Lung microvascular endothelial cell (primary cell): Measurements from ENCODE around the gene RGPD8. TPM values are rescaled to one million over a fixed set of nuclear protein-coding genes. Genes with fewer than 3 reads are reported as not detected.
"Not testable (repeated sequence)": the region's sequence is repeated elsewhere in the genome, so short reads cannot be mapped to it uniquely, and the experiment has no call there.

Experiments used
- DNase-seq, 2 donors: peaks; one replicate each; pipeline versions ENCODE4 v3.0.0 to v3.0.0-alpha.2; 2010; ENCODE audit warnings: low read depth in 2 of 2
- total RNA-seq: library from RNA; depleted of rRNA; stranded (reverse); fragments of >200 nt; gene quantifications from 2 replicates; pipeline ENCODE4 v1.2.1, GENCODE V29; 2014

The RGPD8 gene
- total RNA-seq: 2.4 and 7.1 TPM in 2 replicates

GRCh38 chr2:112433480-112433879 lies at the start of gene RGPD8:
RGPD8 (minus strand) TSS chr2:112433645; CDS start chr2:112433453, 192 bp downstream.
- peak; percentile 89 to 93 for DNase-seq

DNA sequence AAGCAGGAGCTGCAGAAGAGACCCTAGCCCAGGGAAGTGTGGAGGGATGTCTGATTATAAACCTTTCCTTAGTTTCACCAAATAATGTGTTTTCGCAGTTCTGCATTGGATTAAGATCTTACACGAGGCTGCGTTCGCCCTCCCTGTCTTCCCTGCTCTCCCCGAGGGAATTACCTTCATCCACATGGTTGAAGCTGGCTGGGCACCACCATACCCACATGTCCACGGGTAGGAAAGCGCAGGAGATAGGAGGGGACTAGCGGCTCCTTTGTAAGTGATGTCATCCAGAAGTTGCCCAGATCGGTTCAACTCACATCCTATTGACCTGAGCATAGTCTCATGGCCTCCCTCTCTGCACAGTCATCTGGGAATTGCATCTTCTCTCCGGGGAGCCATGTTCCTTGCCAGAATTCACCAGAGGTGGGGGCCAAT lies 49.6 kb upstream of the RGPD8 start:
- DNase-seq: peak; percentile 34 to 76

DNA sequence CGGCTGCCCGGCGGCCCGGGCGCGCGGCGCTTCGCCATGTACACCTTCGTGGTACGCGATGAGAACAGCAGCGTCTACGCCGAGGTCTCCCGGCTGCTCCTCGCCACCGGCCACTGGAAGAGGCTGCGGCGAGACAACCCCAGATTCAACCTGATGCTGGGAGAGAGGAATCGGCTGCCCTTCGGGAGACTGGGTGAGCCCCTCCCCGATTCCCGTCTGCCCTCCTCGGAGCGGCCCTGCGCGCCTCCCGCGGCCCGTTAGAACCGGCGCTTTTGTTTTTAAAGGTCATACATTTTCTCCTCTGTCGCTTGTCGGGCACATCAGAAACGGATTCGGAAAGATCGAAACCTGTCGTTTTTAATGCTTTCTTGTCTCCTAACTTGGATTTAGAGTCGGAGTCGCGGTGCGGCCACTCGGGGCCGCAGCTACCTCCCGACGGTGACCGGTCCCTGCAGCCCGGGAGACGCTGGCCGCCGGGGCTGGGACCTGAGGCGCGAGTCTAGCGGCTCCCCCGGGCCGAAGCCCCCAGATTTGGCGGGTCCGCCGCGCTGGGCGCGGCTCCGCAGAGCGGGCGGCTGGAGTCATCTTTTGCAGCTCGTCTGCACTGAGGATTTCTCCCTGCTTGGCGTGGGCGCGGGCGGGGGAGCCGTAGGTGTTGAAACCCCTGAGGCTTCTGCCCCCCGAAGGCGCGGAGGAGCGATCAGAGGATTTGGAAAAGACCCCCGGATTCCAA lies 49.0 kb upstream of the RGPD8 start:
- DNase-seq: peak; percentile 46 to 57

GRCh38 chr2:112481528-112482233 lies 48.2 kb upstream of the RGPD8 start, which contains the start of gene TTL:
TTL (plus strand) TSS chr2:112482156; CDS start chr2:112482345, 189 bp downstream.
- DNase-seq: peak; percentile 63 to 74

DNA sequence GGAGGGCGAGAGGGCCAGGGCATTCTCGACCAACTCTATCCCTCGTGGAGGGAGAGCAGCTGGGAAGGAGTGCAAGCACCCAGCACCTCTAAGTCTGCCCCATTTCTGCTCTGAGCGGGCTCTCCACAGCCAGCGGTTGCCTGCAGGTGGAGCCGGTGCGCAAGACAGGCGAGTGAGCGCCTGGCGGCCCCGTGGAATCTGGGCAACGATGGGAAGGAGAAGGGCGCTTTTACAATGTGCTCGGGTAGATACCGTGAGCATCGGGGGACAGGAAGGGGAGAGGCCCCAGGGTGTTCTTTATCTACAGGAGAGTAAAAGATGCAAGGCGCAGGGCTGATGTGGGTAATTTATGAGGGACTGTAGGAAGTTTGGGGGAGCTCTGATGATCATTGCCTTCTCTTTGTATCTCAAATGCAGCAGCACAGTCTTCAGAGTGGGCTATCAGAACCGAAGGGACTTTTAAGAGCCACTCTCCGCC lies 47.6 kb upstream of the RGPD8 start:
- peak; percentile 83 to 86 for DNase-seq

DNA sequence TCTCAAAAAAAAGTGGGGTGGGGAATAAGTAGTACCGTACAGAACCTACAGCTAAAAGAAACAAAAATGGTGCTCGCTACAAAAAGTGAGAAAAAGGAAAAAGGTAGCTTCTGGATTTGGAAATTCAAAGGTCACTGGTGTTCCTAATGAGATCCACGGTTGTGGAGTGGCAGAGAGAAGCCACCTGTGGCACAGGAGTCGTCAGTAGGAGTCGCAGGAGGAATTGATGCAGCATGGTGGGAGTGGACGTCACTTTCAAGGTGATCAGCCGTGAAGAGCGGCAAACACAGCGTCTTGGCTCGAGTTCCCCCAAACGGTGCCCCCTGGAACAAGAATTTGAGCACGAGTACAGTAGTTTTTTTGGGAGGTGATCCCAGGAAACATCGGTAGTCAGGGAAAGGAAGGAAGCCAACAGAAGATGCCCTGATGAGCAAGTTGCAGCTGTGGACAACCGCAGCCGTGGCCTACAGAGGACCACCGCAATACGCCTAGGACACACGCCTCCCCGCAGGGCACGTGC lies 47.1 kb upstream of the RGPD8 start:
- DNase-seq: no peak

DNA sequence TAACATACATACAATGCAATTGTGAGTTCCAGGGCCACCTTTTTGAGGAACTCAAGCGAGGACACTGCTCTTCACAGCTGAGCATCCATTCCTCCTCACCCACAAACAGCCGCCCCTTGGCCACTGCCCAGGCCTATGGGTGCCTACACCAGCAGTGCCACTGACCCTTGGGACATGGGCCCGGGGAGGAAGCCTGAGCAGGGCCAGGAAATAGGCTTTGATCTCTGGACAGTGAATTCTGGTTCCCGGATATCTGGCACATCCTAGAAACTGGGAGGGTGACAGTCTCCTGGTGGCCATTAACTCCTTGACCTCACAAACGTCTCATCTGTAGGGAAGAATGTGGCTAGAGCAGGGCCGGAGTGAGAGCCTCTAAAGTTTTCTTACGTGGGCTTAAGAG lies 43.0 kb upstream of the RGPD8 start:
- no peak for DNase-seq

- DNase-seq: no peak
Measured at GRCh38 chr2:112474844-112475486, 41.5 kb upstream of the RGPD8 start.

- no peak for DNase-seq
Measured at GRCh38 chr2:112472547-112473263, 39.3 kb upstream of the RGPD8 start.

DNA sequence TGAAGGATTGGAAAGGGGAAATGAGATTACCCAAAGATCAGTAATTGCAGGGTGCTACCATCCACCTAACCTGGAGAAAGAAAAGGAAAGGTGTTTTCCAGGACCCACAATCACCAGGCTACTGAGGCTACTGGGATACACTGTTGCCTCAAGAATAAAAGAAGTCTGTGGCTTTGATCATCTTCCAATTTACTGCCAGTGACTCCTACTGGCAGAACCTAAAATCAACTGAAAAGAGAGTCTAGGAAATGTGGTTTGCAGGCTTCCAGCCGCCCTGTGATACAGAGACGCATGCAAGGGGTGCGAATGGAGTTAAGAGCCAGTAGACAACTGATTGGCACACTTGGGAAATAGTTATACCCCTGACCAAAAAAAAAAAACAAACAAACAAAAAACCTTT lies 31.9 kb upstream of the RGPD8 start:
- DNase-seq: peak in 1 of 2 donors; percentile 6

DNA sequence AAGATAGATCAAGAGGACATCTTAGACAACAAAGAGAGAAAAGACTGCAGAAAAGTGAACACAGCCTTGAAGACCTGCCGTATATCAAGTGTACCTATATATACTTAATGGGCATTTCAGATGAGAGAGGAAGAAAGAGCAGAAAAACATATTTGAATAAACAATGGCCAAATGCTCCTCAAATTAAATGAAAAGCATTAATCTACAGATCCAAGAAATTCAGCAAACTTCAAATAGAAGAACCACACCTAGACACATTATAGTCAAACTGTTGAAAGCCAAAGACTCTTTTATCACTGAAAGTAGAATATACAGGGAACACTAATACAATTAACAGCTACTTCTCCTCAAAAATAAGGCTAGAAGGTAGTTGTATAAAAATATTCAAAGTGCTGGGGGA lies 29.8 kb upstream of the RGPD8 start:
- DNase-seq: no peak

DNA sequence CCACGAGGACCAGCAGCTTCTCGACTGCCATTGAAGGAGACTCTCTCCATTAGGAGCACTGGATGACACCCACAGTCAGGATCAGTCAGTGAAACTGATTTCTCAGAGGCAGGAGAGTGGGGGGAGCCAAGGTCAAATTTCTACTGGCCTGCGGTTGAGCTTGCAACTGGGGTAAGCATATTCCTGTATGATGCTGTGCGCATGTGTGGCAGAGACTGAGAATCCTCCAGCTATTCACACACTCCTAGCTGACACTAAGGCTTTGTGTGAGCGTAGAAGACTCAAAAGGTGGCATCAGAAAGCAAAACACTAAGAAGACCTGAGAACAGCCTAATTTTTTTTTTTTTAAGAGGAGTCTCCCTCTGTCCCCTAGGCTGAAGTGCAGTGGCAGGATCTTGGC lies 28.7 kb upstream of the RGPD8 start:
- DNase-seq: no peak

GRCh38 chr2:112459372-112459771 lies 25.9 kb upstream of the RGPD8 start:
- no peak for DNase-seq

GRCh38 chr2:112454586-112454985 lies 21.1 kb upstream of the RGPD8 start:
- DNase-seq: no peak

- DNase-seq: no peak
Measured at GRCh38 chr2:112451317-112451716, 17.9 kb upstream of the RGPD8 start.

GRCh38 chr2:112449854-112450253 lies 16.4 kb upstream of the RGPD8 start:
- DNase-seq: no peak

- not testable (repeated sequence) for DNase-seq
Measured at GRCh38 chr2:112444256-112444655, 10.8 kb upstream of the RGPD8 start.

GRCh38 chr2:112438603-112439261 lies 5.3 kb upstream of the RGPD8 start:
- not testable (repeated sequence) for DNase-seq

DNA sequence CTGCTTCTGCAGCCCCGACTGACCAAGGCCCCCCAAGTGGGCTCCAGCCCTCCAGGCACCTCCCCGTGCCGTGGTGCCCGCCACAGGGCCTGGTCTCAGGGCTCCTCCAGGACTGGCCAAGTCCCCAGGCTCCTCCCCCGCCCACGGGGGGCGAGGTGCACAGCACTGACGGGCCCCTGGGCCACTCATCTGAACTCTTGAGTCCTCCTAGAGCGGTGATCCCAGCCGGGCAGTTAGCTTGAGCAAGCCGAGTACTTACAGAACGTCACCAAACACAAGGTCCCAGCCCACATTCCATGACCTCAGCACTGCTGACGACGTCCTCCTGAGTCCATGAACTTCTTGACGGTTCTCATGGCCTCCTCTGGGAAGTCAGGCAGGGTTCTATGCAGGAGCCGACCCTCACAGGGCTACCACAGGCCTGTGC lies 4.0 kb upstream of the RGPD8 start:
- DNase-seq: not testable (repeated sequence)

- not testable (repeated sequence) for DNase-seq
Measured at GRCh38 chr2:112436993-112437392, 3.5 kb upstream of the RGPD8 start.
